Epithelial cell of proximal tubule (primary cell): ENCODE data around the gene QSOX2. TPM values are rescaled to one million over a fixed set of nuclear protein-coding genes. Genes with fewer than 3 reads are reported as not detected.

ENCODE experiments used
- DNase-seq: peaks from one replicate; pipeline ENCODE4 v3.0.0-alpha.2; 2011; ENCODE audit warnings: low read depth
- H3K4me3 ChIP-seq: 2 replicates; pipeline ENCODE4 v1.5.1; 2011; ENCODE audit warnings: low read depth, mild to moderate bottlenecking, low read length
- total RNA-seq: library from RNA; depleted of rRNA; stranded (reverse); fragments of >200 nt; gene quantifications from 2 replicates; pipeline ENCODE4 v1.2.3, GENCODE V29; 2015
- TF ChIP-seq, protein P1 (sequence below): conservative IDR thresholded peaks from 2 replicates; pipeline ENCODE4 v1.5.1; 2012; ENCODE audit warnings: low read depth, mild to moderate bottlenecking, low read length

QSOX2 gene
- total RNA-seq, 1 donor from 2014 or later, result 17.8 TPM

- no peak overlapping the region for H3K4me3 ChIP-seq
- TF ChIP-seq, protein P1, sequence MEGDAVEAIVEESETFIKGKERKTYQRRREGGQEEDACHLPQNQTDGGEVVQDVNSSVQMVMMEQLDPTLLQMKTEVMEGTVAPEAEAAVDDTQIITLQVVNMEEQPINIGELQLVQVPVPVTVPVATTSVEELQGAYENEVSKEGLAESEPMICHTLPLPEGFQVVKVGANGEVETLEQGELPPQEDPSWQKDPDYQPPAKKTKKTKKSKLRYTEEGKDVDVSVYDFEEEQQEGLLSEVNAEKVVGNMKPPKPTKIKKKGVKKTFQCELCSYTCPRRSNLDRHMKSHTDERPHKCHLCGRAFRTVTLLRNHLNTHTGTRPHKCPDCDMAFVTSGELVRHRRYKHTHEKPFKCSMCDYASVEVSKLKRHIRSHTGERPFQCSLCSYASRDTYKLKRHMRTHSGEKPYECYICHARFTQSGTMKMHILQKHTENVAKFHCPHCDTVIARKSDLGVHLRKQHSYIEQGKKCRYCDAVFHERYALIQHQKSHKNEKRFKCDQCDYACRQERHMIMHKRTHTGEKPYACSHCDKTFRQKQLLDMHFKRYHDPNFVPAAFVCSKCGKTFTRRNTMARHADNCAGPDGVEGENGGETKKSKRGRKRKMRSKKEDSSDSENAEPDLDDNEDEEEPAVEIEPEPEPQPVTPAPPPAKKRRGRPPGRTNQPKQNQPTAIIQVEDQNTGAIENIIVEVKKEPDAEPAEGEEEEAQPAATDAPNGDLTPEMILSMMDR, result no peak
- DNase-seq, result no peak
Observed at GRCh38 chr9:136199391-136200288, 46.0 kb downstream of the QSOX2 start.

DNA sequence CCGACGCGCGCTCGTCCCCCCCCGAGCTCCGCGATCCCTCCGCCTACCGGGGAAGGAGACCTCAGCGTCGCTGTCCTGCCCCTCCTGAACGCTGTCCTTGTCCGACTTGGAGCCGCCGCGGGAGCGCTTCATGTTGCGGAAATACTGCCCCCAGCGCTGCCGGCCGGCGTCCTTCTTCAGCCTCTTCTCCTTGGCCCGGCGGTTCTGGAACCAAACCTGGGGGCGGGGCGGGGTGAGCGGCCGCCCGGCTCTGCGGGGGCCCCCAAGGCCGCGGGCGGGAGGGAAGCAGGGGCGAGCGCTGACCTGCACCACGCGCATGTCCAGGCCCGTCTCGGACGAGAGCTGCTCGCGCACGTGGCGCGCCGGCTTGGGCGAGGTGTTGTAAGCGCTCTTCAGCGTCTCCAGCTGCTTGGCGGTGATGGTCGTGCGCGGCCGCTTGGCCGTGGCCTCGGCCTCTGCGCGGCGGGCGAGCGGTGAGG lies 47.0 kb downstream of the QSOX2 start:
- TF ChIP-seq, protein P1, result no peak
- no peak for DNase-seq
- no peak overlapping the region for H3K4me3 ChIP-seq

DNA sequence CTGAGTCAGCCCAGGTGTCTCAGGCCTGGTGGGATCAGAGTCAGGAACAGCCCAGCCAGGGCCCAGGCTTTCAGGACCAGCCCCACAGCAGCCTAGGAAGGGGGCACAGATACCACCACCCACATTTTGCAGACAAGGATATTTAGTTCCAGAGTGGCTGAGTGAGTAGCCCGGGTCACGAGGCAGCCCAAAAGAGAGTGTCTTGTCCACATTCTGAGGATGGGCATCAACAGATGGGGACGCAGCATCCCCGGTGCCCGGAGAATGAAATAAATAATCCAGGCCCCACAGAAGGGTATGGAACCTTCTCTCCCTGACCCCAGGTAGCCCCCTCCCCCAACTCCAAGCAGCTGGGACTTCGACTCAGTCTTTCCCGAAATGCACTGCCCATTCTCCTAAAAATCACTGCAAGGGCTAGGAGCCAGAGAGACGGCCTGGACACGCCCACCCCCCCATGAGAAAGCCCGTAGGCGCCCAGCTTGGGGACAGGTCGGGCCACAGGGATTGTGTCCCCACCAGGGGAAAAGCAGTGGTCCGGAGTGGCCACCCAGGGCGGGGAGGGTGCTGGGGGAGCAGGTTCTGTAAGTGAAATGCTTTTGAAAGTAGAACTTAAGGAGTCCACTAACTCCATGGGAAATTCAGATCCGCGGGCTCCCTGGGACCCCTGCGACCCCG lies 47.5 kb downstream of the QSOX2 start:
- TF ChIP-seq, protein P1, result no peak
- H3K4me3 ChIP-seq, result no peak overlapping the region
- DNase-seq, result no peak

GRCh38 chr9:136197084-136197875 lies 48.3 kb downstream of the QSOX2 start:
- DNase-seq, result no peak
- TF ChIP-seq, protein P1, result no peak
- H3K4me3 ChIP-seq, result no peak overlapping the region

GRCh38 chr9:136196404-136197083 lies 49.1 kb downstream of the QSOX2 start:
- no peak for DNase-seq
- no peak overlapping the region for H3K4me3 ChIP-seq
- TF ChIP-seq, protein P1, result no peak

GRCh38 chr9:136194540-136194939 lies 51.1 kb downstream of the QSOX2 start:
- no peak for DNase-seq

More at GRCh38 chr9:136194540-136194939, 51.1 kb downstream of the QSOX2 start:
- TF ChIP-seq, protein P1, result no peak
- H3K4me3 ChIP-seq, result no peak overlapping the region
